Measurements from ENCODE around the gene ARL4C.

ARL4C gene

DNA sequence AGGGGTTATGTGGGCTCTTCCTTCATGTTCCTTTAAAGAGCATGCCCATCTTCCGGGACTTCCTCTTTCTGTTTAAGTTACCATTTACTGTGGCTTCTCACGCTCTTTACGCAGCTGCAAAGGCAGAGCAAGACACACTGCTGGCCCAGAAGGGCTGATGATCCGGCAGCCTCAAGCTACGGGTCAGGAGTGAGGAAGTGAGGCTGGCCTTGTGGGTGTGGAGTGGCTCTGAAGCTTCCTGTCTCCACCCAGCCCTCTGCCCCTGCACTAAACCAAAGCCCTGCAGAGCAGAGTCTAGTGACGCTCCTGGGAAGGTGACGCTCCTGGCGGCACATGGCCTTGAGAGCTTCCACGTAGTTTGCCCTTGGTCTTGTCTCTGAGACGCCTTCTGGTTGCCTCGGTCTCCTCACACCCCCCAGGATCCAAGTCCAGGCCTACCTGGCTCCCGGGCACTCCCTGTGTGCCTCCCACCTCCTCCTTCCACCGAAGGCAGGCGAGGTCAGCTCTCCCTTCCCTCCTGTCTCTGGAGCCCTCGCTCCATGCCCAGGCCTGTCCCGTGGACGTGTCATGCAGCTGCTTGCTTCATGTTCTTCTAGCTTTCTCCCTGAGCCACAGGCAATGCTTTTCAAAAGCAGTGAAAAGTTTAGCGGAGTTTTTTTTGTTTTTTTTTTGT is 50.3 kb downstream of the ARL4C start:
- Mint-ChIP-seq H3K36me3 (ENCODE audit: low read depth) (no peaks in the 10 kb centered on the region), H3K9me3 (peaks cover 9% of the 10 kb centered on the region), H3K4me3 (no peak overlapping the region), H3K27me3 (ENCODE audit: low read depth, poor library complexity) (peaks cover 5% of the 10 kb centered on the region), H3K4me1 (peaks cover 52% of the 10 kb centered on the region), H3K27ac (peak overlapping the region; percentile 29)
- TF ChIP-seq, protein P1, sequence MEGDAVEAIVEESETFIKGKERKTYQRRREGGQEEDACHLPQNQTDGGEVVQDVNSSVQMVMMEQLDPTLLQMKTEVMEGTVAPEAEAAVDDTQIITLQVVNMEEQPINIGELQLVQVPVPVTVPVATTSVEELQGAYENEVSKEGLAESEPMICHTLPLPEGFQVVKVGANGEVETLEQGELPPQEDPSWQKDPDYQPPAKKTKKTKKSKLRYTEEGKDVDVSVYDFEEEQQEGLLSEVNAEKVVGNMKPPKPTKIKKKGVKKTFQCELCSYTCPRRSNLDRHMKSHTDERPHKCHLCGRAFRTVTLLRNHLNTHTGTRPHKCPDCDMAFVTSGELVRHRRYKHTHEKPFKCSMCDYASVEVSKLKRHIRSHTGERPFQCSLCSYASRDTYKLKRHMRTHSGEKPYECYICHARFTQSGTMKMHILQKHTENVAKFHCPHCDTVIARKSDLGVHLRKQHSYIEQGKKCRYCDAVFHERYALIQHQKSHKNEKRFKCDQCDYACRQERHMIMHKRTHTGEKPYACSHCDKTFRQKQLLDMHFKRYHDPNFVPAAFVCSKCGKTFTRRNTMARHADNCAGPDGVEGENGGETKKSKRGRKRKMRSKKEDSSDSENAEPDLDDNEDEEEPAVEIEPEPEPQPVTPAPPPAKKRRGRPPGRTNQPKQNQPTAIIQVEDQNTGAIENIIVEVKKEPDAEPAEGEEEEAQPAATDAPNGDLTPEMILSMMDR (IDR thresholded peaks at IDR 0.05): no peak
- no peak for DNase-seq

DNA sequence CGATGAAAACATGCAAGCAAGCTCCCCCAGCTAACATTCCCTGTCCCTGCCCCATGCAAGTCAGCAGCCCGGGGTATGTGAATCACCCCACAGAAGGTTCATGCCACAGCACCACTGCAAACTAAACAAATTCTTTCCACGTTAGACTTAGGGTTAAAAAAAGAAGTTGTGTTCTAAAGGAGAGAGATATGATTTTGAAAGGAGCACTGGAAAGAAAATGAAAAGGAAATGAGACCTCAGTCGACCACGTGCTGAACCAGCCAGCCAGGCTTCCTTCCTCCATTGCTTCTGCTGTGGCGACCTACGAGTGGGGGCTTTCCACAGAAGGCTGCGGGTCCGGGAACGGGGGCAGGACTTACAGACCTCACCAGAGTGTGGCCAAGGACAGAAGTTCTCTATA is 52.0 kb downstream of the ARL4C start:
- no peak overlapping the region for H3K4me3 Mint-ChIP-seq
- H3K27ac Mint-ChIP-seq: no peak overlapping the region
- DNase-seq: no peak
- peaks cover 9% of the 10 kb centered on the region for H3K9me3 Mint-ChIP-seq
- H3K36me3 Mint-ChIP-seq (ENCODE audit: low read depth): no peaks in the 10 kb centered on the region
- H3K4me1 Mint-ChIP-seq: peaks cover 44% of the 10 kb centered on the region
- TF ChIP-seq, protein P1 (IDR thresholded peaks at IDR 0.05): no peak
- peaks cover 5% of the 10 kb centered on the region for H3K27me3 Mint-ChIP-seq (ENCODE audit: low read depth, poor library complexity)

DNA sequence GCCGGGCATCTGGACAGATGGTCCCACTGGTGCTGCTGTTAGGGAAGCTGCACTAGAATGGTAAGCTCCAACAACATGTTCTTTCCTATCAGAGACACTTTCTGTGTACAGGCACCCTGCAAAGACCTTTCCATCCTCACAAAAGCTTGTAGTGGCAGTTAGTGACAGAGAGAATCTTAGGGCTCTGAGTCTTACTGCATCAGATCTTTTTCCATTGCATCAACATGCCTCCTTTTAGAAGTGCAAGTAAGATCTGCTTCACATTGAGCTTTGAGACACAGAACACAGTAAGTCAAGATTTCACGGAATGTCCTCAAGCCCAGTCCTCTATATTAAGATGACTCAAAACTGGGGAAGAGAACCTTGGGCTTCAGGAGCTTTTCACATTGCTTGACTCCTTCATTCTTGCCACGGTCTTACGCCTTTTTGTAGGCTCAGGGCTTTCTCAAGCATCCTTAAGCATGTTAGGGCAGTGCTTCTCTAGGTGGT is 52.6 kb downstream of the ARL4C start:
- TF ChIP-seq, protein P1 (IDR thresholded peaks at IDR 0.05): no peak
- peaks cover 45% of the 10 kb centered on the region for H3K4me1 Mint-ChIP-seq
- H3K36me3 Mint-ChIP-seq (ENCODE audit: low read depth): no peaks in the 10 kb centered on the region
- no peak for DNase-seq
- H3K9me3 Mint-ChIP-seq: peaks cover 9% of the 10 kb centered on the region
- H3K4me3 Mint-ChIP-seq: no peak overlapping the region
- peaks cover 5% of the 10 kb centered on the region for H3K27me3 Mint-ChIP-seq (ENCODE audit: low read depth, poor library complexity)
- no peak overlapping the region for H3K27ac Mint-ChIP-seq
